Activated T-helper 1 cell treated with anti-CD3 and anti-CD28 coated beads, Interleukin-2, amount 50 U/mL, for 16 hours (primary cell): ENCODE results near the gene MMP27.
"Not testable (repeated sequence)": the region's sequence is repeated elsewhere in the genome, so short reads cannot be mapped to it uniquely, and the experiment has no call there.

Experiments used
- DNase-seq, 2 donors: peaks; one replicate each; pipeline ENCODE4 v3.0.0-alpha.2; 2020; ENCODE audit warnings: low read depth in 1 of 2, low spot score in 1 of 2

MMP27 gene, protein sequence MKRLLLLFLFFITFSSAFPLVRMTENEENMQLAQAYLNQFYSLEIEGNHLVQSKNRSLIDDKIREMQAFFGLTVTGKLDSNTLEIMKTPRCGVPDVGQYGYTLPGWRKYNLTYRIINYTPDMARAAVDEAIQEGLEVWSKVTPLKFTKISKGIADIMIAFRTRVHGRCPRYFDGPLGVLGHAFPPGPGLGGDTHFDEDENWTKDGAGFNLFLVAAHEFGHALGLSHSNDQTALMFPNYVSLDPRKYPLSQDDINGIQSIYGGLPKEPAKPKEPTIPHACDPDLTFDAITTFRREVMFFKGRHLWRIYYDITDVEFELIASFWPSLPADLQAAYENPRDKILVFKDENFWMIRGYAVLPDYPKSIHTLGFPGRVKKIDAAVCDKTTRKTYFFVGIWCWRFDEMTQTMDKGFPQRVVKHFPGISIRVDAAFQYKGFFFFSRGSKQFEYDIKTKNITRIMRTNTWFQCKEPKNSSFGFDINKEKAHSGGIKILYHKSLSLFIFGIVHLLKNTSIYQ

DNA sequence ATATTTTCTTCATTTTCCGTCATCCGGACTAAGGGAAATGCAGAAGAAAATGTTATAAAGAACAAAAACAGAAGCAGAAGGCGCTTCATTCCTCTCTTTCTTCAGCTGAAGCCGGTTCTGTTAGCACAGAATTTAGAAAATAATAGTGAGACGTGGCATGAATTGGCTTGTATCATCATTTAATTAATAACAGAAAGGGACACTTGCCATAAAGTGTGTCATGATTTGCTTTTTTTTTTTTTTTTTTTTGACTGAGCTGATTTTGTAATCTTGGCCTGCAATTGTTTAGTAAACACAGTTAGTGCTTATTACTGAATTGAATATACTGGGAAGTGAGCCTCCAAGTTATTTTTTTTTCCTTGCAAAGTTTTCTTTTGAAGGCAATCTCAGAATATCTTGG is at the start of gene MMP27:
Gene MMP27 (minus strand): TSS at position 144 of the 400 bp plus-strand sequence. CDS start 55 bp downstream, at position 89.
- DNase-seq = no peak

DNA sequence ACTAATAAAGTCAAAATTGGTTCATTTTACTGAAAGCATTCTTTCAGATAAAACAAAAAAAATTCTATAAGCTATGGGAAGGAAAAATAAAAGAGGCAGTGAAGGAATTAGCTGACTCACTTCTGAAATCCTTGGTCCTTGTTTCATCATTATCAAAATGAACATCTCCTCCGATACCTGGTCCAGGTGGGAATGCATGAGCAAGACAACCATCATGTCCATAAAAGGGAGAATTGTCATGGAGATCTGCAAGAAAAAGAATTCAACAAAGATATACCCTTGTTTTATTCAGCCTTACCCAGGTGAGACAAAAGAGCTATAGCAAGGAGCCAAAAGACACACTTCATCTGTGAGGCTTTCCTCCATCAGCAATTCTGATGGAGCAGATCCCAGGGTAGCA is 47.7 kb upstream of the MMP27 start:
- DNase-seq = no peak

DNA sequence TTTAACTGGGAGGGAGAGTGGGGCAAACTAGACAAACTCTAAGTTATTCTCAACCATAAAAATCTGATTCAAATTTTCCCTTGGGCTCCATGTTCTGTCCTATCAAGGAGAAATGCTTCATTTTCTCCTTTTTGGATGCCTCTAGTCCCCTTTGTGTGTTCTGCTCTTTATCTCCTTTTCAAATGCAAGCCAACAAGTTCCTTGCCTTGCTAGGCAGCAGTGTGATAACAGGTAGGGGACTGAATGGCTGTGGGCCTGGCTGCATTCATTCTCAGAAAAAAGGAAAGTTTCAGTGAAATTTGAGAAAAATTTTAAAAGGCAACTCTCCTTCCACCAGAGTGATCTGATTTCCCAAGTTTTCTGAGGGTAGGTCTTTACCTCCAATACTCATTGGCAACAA is 46.1 kb upstream of the MMP27 start:
- DNase-seq = no peak

DNA sequence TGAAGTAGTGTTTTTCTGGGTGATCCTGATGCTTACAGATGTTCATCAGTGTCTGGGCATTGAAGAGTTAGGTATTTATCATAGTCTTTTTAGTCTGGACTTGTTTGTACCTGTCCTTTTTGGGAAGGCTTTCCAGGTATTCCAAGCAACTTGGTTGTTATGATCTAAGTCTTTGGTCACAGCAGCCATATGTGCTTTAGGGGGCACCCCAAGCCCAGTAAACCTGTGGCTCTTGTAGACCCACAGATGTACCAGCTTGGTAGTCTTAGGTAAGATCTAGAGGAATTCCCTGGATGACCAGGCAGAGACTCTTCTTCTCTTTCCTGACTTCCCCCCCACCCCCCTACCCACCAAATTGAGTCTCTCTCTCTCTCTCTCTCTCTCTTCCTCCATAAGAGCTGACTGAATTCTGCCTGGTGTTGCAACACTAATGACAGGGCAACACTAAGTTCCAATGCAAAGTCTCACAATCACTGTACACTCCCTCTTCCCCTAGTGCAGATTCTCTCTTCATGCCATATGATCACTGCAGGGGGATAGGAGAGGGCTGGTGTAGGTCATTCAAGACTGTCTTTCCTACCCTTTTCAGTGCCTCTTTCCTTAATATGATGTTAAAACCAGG is 43.6 kb upstream of the MMP27 start:
- DNase-seq = no peak

DNA sequence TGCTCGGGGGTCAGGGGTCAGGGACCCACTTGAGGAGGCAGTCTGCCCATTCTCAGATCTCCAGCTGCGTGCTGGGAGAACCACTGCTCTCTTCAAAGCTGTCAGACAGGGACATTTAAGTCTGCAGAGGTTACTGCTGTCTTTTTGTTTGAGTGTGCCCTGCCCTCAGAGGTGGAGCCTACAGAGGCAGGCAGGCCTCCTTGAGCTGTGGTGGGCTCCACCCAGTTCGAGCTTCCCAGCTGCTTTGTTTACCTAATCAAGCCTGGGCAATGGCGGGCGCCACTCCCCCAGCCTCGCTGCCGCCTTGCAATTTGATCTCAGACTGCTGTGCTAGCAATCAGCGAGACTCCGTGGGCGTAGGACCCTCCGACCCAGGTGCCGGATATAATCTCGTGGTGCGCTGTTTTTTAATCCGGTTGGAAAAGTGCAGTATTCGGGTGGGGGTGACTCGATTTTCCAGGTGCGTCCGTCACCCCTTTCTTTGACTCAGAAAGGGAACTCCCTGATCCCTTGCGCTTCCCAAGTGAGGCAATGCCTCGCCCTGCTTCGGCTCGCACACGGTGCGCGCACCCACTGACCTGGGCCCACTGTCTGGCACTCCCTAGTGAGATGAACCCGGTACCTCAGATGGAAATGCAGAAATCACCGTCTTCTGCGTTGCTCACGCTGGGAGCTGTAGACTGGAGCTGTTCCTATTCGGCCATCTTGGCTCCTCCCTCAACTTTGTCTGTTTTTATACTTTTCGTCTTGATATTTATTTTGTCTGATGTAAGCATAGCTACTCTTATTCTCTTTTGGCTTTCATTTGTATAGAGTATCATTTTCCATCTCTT is 41.4 kb upstream of the MMP27 start:
- not testable (repeated sequence) for DNase-seq

DNA sequence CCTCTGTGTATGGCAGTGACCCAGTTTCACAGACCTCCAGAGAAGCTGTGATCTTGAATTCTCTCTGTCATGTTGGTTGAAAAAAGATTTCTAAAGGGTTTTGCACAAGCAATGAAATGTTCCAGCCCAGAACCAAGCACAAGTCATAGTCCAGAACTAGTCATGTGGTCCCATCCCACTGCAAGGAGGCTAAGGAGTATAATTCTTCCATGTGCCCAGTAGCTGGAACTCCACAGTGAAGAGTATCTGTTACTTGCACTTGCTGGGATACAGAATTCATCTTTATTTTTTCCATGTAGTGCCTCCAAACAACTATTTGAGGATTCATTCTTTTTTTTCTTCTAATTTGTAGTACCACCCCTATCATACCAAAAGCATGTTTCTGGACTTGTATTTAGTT is 29.1 kb upstream of the MMP27 start:
- no peak for DNase-seq

DNA sequence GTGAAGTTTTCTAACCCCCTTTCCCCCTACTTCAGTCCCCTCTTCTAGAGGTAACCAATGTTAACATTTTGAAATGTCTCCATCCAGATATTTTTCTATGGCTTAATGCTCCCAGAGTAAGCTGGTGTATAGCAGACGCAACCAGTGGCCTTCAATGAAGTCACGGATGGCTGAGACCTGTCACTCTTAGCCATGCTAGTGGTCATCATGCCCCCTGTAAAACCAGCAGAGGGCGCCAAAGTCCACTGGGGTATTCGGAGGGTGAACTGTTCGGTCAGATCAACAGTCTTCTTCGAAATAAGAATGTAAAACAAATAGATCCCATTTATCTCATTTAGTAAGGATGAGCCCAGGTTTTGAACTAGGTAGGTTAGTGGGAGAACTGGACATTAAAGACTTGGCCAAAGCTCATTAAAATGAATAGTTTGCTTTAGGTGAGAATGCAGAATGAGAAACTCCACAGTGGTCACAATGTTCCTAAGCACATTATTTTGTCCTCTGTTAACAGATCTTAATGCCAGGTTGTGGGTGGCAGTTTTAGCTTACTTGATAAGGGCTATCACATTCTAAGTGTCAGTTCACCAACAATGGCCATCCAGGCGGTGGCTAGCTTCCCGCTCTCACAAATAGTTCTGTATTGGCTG is 27.8 kb upstream of the MMP27 start:
- DNase-seq = no peak

DNA sequence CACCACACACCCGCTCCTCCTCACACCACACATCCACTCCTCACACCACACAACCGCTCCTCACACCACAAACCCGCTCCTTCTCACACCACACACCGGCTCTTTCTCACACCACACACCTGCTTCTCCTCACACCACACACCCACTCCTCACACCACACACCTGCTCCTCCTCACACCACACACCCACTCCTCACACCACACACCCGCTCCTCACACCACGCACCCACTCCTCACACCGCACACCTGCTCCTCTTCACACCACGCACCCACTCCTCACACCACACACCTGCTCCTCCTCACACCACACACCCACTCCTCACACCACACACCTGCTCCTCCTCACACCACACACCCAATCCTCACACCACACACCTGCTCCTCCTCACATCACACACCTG is 25.4 kb upstream of the MMP27 start:
- not testable (repeated sequence) for DNase-seq

DNA sequence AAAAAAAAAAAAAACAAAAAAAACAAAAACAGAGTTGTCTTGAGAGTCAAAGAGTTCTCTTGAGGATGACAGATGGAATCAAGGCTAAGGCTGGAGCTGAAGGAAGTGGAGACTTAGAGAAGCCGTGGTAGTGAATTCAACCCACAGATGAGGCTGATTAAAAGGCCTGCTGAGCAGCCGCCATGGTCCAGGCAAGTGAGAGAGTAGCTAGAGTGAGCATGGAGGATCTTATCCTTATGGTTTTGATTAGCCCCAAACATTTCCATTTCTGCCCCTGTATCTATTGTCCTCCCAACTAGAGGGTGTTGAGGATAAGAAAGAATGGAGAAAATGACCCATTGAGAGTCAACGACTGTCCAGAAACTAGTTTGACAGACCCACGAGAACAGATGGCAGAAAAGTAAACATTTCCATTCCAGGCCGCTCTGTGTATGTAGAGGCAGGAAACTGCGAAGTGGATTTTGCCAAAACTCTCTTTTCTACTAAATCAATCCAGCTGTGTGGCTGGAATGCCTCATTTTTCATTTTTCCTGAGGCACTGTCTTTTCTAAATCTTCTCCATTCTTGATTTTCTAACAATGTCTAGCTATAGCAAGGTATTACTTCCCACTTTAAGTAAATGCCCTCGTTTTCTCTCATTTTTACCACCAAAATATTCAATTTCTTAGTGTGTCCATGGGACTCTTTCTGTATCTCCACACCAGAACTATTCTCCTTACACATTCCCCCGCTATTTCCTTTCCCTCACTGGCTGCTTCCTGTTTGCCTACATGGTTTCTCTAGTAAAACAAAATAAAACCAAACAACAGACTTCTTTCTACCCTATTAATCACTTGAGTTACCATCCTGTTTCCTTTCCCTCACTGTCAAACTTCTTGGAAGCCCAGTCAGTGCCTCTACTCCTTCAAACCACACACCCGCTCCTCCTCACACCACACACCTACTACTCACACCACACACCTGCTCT is 24.6 kb upstream of the MMP27 start:
- DNase-seq = no peak

DNA sequence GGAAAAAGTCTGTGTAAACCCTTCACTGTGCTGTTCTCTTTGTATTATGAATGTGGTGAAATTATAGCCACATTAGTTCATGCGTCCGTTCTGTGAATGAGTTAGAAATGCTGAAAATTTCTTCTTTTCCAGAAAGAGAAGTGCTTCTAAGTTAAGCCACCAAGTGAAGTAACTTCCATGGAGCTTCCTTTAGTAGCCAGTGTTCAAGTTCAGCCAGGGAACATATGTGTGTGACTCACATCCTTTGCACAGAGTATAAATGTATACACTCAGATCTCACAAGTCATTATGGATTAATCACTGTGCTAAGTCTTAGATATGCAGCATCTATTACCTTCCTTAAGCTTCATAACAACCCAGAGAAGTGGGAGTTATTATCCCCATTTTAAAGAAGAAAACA is 22.3 kb upstream of the MMP27 start:
- DNase-seq = no peak

DNA sequence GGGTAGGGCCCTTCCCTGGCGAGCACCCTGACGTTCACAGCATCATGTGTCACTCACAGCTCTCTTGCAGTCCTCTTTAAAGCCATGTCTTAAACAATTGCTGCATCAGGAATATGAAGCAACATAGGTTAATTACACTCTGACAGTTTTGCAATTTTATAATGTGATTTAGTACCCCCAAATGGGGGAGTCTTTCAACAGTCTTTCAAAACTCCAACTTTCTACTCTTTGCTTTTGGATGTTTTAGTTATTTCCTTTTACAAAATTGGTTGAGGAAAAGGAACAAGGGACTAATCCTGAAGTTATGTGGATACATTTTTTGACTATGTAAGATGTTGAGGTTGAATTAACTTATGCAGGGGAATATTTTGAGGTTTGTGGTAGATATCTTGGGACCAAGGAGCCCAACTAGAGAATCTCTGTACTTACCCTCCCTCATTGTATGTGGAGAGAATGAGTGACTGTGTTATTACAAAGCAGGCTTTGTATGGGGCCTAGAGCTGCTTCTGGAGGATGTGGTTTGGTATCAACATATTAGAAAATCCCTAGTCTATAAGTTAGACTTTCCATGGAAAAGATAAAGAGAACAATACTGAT is 19.4 kb upstream of the MMP27 start, which contains the start of gene MMP8:
Gene MMP8 (minus strand): TSS at position 51 of the 597 bp plus-strand sequence. CDS start 99 bp downstream, outside the sequence.
- no peak for DNase-seq

DNA sequence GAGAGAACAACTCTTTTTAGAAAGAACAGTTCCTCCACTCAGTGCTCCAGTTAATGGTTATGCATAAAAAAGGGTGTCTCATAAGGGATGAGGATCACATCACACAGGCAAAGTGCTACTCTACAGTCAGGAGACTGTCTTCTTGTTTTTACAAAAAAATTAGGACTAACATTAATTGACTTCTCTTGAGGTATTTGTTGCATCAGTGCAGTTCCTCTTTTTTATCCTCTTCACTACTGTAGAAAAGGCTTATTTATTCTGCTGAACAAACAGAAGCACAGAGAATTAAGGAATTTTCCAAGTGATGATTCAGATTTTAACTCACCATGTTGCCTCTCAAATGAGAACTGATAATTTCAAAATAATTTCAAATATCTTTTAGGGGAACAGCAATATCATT is 17.3 kb upstream of the MMP27 start:
- DNase-seq = no peak

DNA sequence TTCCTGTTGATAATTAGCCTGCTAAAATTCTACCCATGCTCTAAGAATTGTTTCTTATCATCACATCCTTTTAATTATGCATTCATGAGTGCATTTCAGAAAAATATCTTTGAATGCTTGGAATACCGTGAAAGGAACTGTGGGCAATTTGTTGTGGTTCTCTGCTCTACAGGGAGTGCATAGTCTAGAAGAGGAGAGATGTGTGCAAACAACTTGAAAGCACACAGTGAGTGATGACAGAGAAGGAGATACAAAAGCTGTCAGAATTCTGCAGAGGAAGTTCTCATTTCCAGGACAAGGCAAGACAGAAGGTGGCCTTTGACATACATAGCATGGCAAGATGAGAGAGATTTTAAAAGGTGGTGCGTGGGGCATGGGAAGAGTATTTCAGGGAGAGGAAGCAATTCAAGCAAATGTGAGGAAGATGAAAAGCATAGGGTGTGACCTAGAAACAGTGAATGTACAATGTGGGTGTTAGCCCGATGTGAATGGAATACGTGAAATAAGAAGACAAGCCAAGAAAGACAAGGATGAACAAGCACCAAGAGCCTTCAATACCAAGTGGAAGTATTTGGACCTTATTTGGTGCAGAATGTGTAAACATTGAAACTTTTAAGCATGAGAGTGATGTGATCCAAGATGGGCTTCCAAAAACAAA is 14.2 kb upstream of the MMP27 start:
- no peak for DNase-seq

DNA sequence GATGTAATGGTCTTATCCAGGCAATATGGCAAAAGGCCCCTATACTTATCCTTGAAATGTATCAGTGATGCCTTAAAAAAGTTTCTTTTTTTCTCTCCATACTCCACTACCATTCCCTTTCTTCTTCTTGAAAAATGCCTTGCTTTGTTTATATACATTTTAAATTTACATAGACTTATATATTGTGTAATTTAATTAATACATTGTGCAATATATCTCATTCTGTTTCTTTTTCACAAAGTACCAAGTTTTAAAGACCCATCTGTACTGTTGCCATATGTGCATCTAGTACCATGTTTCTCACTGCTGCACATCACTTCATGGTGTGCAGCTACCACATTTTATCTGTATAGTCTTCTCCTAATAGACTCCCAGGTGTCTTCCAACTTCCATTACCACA is 11.7 kb upstream of the MMP27 start:
- DNase-seq = no peak

DNA sequence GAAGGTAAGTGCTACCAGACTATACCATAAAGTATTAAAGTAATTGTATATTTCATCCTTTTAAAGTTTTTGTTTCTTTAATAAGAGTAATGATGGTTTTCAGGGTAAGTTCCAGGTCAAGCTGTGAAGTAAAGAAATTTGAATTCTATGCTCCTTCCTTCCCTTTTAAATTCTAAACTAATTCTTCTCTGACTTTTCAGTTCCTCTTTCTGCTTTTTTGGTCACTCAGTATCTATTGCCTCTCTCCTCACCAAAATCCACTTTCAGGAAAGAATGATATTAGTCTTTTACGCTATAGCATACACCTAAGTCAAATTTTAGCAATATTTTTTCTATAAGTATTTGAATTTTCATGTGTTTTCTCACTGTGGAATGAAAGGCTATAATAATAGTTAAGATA is 11.0 kb upstream of the MMP27 start:
- no peak for DNase-seq

DNA sequence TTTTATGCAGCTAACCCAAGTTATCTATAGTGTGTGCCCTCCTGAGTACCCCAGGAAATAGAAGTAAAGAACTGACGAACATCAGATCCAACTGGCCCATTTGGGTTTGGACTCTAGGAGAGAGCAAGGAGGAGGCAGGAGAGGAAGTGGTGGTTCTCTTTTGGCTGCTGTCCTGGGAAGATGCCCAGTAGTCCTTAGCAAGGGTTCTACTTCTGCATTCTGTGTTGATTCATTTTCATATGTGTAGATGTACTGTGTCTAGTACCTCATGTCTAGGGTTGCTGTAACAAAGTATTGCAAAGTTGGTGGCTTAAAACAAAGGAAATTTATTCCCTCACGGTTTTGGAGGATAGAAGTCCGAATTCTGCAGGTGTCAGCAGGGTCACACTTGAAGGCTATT is 6.6 kb upstream of the MMP27 start:
- DNase-seq = no peak

DNA sequence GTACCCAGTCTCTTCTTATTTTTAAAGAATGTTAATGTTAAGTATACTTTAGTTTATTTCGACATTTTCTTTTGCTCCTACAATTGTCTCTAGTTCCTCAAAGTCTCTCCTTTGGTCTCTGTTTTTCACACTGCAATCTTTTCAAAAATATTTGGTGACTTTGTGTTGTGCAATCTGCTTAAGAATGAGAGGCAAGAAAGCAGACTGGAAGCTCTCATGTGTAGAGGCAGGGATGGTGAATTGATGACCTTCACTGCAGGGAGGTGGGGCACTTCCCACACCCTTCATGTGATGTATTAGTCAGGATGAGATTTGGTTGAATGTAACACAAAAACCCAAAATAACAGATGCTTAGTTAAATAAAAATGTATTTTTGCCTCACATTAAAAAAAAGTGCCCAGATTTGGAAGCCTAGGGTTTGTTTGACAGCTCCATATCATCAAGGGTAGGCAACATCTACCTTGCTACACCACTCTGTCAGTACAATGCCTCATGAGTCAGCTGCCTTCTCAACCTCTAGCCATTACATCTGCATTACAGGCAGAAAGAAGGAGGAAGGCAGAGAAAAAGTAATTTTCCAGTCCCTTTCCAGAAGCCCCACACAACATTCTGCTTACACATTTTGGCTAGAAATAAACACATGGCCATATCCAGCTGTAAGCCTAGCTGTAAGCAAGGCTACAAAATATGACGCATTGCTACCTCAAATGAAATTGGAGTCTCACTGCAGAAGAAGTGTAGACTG is 3.8 kb upstream of the MMP27 start:
- no peak for DNase-seq

DNA sequence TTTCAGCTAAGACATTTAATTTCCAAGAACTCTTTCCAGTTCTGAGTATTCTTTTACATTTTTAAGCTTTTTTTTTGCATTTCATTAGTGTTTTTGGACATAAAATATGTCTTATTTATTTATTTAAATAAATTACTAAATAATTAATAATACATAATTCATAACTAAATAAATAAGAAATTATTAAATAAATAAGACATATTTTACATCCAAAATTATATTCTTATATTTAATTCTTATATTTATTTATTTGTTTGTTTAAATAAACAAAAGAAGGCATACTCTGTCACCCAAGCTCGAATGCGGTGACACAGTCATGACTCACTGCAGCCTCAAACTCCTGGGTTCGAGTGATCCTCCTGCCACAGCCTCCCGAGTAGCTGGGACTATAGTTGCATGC is 3.1 kb upstream of the MMP27 start:
- no peak for DNase-seq
